GM19397 (cell line): ENCODE measurements around the gene FYN.
A peak's percentile ranks its signal among the peaks of the same experiment; 100 is the strongest.

Experiments used
- ATAC-seq: cut with Tn5 transposase; IDR thresholded peaks from one replicate; pipeline ENCODE4 v1.9.1; 2021; ENCODE audit warnings: mild to moderate bottlenecking, moderate library complexity; ENCODE audit not compliant: unreplicated experiment

FYN gene

GRCh38 chr6:111753573-111753972 lies 119.7 kb downstream of the FYN start:
- no peak for ATAC-seq

- no peak for ATAC-seq
Observed at GRCh38 chr6:111752476-111752875, 120.8 kb downstream of the FYN start.

- ATAC-seq = peak; percentile 91
Observed at GRCh38 chr6:111750753-111751673, 122.2 kb downstream of the FYN start.

- no peak for ATAC-seq
Observed at GRCh38 chr6:111750153-111750552, 123.1 kb downstream of the FYN start.

- no peak for ATAC-seq
Observed at GRCh38 chr6:111748231-111748647, 125.0 kb downstream of the FYN start.

- no peak for ATAC-seq
Observed at GRCh38 chr6:111747829-111748228, 125.4 kb downstream of the FYN start.

- ATAC-seq = no peak
Observed at GRCh38 chr6:111747396-111747795, 125.9 kb downstream of the FYN start.

- ATAC-seq = no peak
Observed at GRCh38 chr6:111746983-111747382, 126.3 kb downstream of the FYN start.

GRCh38 chr6:111745636-111746035 lies 127.6 kb downstream of the FYN start:
- no peak for ATAC-seq

GRCh38 chr6:111745186-111745585 lies 128.1 kb downstream of the FYN start:
- ATAC-seq = no peak

GRCh38 chr6:111743862-111744692 lies 129.2 kb downstream of the FYN start:
- no peak for ATAC-seq

- ATAC-seq = no peak
Observed at GRCh38 chr6:111743360-111743759, 129.9 kb downstream of the FYN start.

- no peak for ATAC-seq
Observed at GRCh38 chr6:111741177-111741952, 131.9 kb downstream of the FYN start.

- ATAC-seq = no peak
Observed at GRCh38 chr6:111740506-111740905, 132.7 kb downstream of the FYN start.

GRCh38 chr6:111739257-111739696 lies 134.0 kb downstream of the FYN start:
- ATAC-seq = no peak

GRCh38 chr6:111738631-111739030 lies 134.6 kb downstream of the FYN start:
- no peak for ATAC-seq

GRCh38 chr6:111738156-111738555 lies 135.1 kb downstream of the FYN start:
- ATAC-seq = no peak

GRCh38 chr6:111737065-111737521 lies 136.2 kb downstream of the FYN start:
- no peak for ATAC-seq

- ATAC-seq = no peak
Observed at GRCh38 chr6:111736005-111736608, 137.1 kb downstream of the FYN start.
